ENCODE data around the gene LTBP3.

LTBP3 gene

GRCh38 chr11:65541093-65541982 lies 16.8 kb downstream of the LTBP3 start:
- peaks cover 30% of the 10 kb centered on the region for H3K4me1 Mint-ChIP-seq (ENCODE audit: low read depth)
- H3K9me3 Mint-ChIP-seq: no peaks in the 10 kb centered on the region
- H3K36me3 Mint-ChIP-seq (ENCODE audit: low read depth): peaks cover 7% of the 10 kb centered on the region
- peak overlapping the region; percentile 81 for H3K4me3 Mint-ChIP-seq
- peak overlapping the region; percentile 79 for H3K27ac Mint-ChIP-seq
- no peaks in the 10 kb centered on the region for H3K27me3 Mint-ChIP-seq

- Mint-ChIP-seq H3K36me3 (ENCODE audit: low read depth) (peaks cover 10% of the 10 kb centered on the region), H3K27ac (peak overlapping the region; percentile 79), H3K9me3 (no peaks in the 10 kb centered on the region), H3K4me1 (ENCODE audit: low read depth) (peaks cover 22% of the 10 kb centered on the region), H3K27me3 (no peaks in the 10 kb centered on the region), H3K4me3 (peak overlapping the region; percentile 81)
These were observed 17.7 kb downstream of the LTBP3 start for GRCh38 chr11:65540290-65541092.

GRCh38 chr11:65539744-65540289 lies 18.3 kb downstream of the LTBP3 start:
- peaks cover 17% of the 10 kb centered on the region for H3K4me1 Mint-ChIP-seq (ENCODE audit: low read depth)
- peak overlapping the region; percentile 81 for H3K4me3 Mint-ChIP-seq
- H3K27me3 Mint-ChIP-seq: no peaks in the 10 kb centered on the region
- peaks cover 10% of the 10 kb centered on the region for H3K36me3 Mint-ChIP-seq (ENCODE audit: low read depth)
- no peaks in the 10 kb centered on the region for H3K9me3 Mint-ChIP-seq
- peak overlapping the region; percentile 79 for H3K27ac Mint-ChIP-seq

- Mint-ChIP-seq H3K27ac (no peak overlapping the region), H3K36me3 (ENCODE audit: low read depth) (peaks cover 10% of the 10 kb centered on the region), H3K4me1 (ENCODE audit: low read depth) (peaks cover 14% of the 10 kb centered on the region), H3K9me3 (no peaks in the 10 kb centered on the region), H3K27me3 (no peaks in the 10 kb centered on the region), H3K4me3 (no peak overlapping the region)
These were observed 19.0 kb downstream of the LTBP3 start for GRCh38 chr11:65538915-65539743.

GRCh38 chr11:65538232-65538914 lies 19.8 kb downstream of the LTBP3 start:
- H3K27me3 Mint-ChIP-seq: no peaks in the 10 kb centered on the region
- H3K4me3 Mint-ChIP-seq: no peak overlapping the region
- H3K9me3 Mint-ChIP-seq: no peaks in the 10 kb centered on the region
- H3K36me3 Mint-ChIP-seq (ENCODE audit: low read depth): peaks cover 10% of the 10 kb centered on the region
- H3K4me1 Mint-ChIP-seq (ENCODE audit: low read depth): peaks cover 14% of the 10 kb centered on the region
- H3K27ac Mint-ChIP-seq: no peak overlapping the region

- no peaks in the 10 kb centered on the region for H3K27me3 Mint-ChIP-seq
- H3K4me1 Mint-ChIP-seq (ENCODE audit: low read depth): peaks cover 14% of the 10 kb centered on the region
- H3K36me3 Mint-ChIP-seq (ENCODE audit: low read depth): peaks cover 14% of the 10 kb centered on the region
- no peak overlapping the region for H3K27ac Mint-ChIP-seq
- H3K9me3 Mint-ChIP-seq: no peaks in the 10 kb centered on the region
- no peak overlapping the region for H3K4me3 Mint-ChIP-seq
These were observed 20.4 kb downstream of the LTBP3 start for GRCh38 chr11:65537620-65538231.

GRCh38 chr11:65537296-65537597 lies 20.9 kb downstream of the LTBP3 start:
- peaks cover 14% of the 10 kb centered on the region for H3K36me3 Mint-ChIP-seq (ENCODE audit: low read depth)
- H3K27ac Mint-ChIP-seq: no peak overlapping the region
- peaks cover 11% of the 10 kb centered on the region for H3K4me1 Mint-ChIP-seq (ENCODE audit: low read depth)
- H3K9me3 Mint-ChIP-seq: no peaks in the 10 kb centered on the region
- H3K4me3 Mint-ChIP-seq: no peak overlapping the region
- no peaks in the 10 kb centered on the region for H3K27me3 Mint-ChIP-seq

GRCh38 chr11:65536412-65537295 lies 21.5 kb downstream of the LTBP3 start:
- Mint-ChIP-seq H3K4me1 (ENCODE audit: low read depth) (peaks cover 7% of the 10 kb centered on the region), H3K9me3 (no peaks in the 10 kb centered on the region), H3K27ac (no peak overlapping the region), H3K36me3 (ENCODE audit: low read depth) (peaks cover 17% of the 10 kb centered on the region), H3K4me3 (no peak overlapping the region), H3K27me3 (no peaks in the 10 kb centered on the region)

GRCh38 chr11:65535102-65535501 lies 23.1 kb downstream of the LTBP3 start:
- H3K4me3 Mint-ChIP-seq: no peak overlapping the region
- H3K27ac Mint-ChIP-seq: no peak overlapping the region
- peaks cover 28% of the 10 kb centered on the region for H3K36me3 Mint-ChIP-seq (ENCODE audit: low read depth)
- H3K4me1 Mint-ChIP-seq (ENCODE audit: low read depth): peaks cover 2% of the 10 kb centered on the region
- no peaks in the 10 kb centered on the region for H3K9me3 Mint-ChIP-seq
- no peaks in the 10 kb centered on the region for H3K27me3 Mint-ChIP-seq

- Mint-ChIP-seq H3K27me3 (no peaks in the 10 kb centered on the region), H3K4me1 (ENCODE audit: low read depth) (peaks cover 14% of the 10 kb centered on the region), H3K36me3 (ENCODE audit: low read depth) (peaks cover 44% of the 10 kb centered on the region), H3K4me3 (no peak overlapping the region), H3K9me3 (no peaks in the 10 kb centered on the region), H3K27ac (no peak overlapping the region)
These were observed 25.6 kb downstream of the LTBP3 start for GRCh38 chr11:65532388-65533064.

GRCh38 chr11:65530157-65530496 lies 28.0 kb downstream of the LTBP3 start:
- Mint-ChIP-seq H3K9me3 (no peaks in the 10 kb centered on the region), H3K36me3 (ENCODE audit: low read depth) (peaks cover 42% of the 10 kb centered on the region), H3K4me3 (no peak overlapping the region), H3K27ac (no peak overlapping the region), H3K27me3 (no peaks in the 10 kb centered on the region), H3K4me1 (ENCODE audit: low read depth) (peaks cover 32% of the 10 kb centered on the region)

GRCh38 chr11:65529475-65530156 lies 28.5 kb downstream of the LTBP3 start:
- peaks cover 42% of the 10 kb centered on the region for H3K36me3 Mint-ChIP-seq (ENCODE audit: low read depth)
- H3K27ac Mint-ChIP-seq: no peak overlapping the region
- no peaks in the 10 kb centered on the region for H3K27me3 Mint-ChIP-seq
- H3K9me3 Mint-ChIP-seq: no peaks in the 10 kb centered on the region
- H3K4me1 Mint-ChIP-seq (ENCODE audit: low read depth): peaks cover 33% of the 10 kb centered on the region
- no peak overlapping the region for H3K4me3 Mint-ChIP-seq
